GM18861 (cell line): Measurements from ENCODE around the gene OR52M1.

ENCODE experiments used
- ATAC-seq: cut with Tn5 transposase; IDR thresholded peaks from one replicate; pipeline ENCODE4 v1.9.1; 2021; ENCODE audit not compliant: unreplicated experiment

Gene OR52M1

GRCh38 chr11:4565371-4565770, 20.4 kb downstream of the OR52M1 start:
- no peak for ATAC-seq

- no peak for ATAC-seq
Measured at GRCh38 chr11:4569075-4569474, 24.1 kb downstream of the OR52M1 start.

DNA sequence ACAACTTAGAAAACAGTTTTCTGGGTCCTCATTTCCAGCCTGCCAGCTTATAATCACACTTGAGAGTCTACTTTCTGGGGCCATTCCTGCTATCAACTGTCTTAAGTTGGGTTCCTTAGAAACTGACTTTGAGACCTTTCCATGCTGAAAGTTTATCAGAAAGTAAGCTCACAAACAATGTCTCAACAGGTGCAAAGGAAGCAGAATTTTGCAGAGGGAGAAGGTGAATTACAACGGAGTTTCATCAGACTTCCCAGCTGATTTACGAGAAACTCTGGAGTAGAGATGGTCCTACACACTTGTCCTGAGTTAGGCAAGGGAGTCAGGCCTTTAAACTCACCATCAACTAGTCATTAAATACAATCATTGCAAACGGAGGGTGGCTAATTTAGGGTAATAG, 31.9 kb downstream of the OR52M1 start:
- no peak for ATAC-seq

DNA sequence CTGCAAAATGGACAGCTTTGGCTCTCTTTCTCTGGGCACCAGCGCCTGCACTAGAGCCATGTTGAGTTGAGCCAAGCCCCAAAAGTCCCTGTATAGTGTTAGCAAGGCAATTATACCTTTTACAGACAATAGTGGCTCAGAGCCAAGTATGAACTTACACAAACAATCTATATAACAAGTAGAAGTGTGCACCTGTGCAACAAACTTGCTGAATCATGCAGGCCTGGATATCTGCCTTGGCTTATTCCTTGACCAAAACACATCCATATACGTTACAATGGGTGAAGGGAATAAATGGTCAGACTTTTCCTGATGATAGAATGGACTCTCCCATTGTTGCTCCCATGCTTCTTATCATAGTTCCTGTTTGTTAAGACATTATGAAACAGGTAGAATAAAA, 32.8 kb downstream of the OR52M1 start:
- ATAC-seq, result no peak

GRCh38 chr11:4578624-4579023, 33.6 kb downstream of the OR52M1 start:
- no peak for ATAC-seq

DNA sequence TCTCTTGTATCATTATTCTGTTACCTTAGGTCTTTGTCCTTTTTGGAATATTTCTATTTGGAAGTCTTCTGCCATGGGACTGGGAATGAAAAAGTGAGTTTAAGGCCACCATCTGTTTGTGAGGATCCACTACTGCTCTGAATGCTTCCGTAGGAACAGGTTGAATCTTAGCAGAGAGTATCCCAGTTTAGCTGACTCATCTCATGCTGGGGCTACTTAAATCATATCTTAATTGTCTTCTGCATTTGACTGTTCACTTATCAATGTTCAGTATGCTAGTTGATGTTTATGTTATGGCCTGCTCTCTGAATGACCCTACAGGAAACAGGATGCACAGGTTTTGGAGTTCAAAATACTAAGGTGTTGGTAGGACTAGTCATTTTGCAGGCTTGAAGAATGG, 35.1 kb downstream of the OR52M1 start:
- no peak for ATAC-seq

DNA sequence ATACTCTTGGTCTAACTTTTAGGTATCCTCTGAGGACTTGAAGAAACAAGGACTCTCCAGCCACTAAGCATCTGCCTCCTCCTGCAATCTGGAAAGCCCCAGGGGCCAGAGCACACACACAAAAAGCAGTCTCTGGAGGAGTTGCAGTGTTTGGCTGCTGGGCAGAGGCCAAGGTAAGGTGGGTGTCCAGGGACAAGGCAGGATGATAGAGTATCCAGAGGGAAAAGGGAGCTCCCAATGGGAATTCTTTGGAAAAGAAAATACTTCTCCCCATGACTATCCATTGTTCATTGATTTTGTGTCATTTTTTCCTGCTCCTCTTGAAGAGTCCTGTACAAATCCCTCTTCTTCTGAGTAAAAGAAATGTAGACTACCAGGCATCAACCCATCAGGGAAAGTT, 36.5 kb downstream of the OR52M1 start, which contains the start of gene OR52I2:
OR52I2 (plus strand) TSS at position 301 of the 400 bp plus-strand sequence.
- ATAC-seq, result no peak

- ATAC-seq, result no peak
Measured at GRCh38 chr11:4589017-4589416, 44.0 kb downstream of the OR52M1 start.

- no peak for ATAC-seq
Measured at GRCh38 chr11:4593739-4594138, 48.7 kb downstream of the OR52M1 start, which contains the start of gene OR52I1. TSS of gene OR52I1 (plus strand) at chr11:4594039. CDS start at chr11:4594039, 0 bp downstream.
